Common myeloid progenitor, CD34-positive (primary cell): ENCODE measurements around the gene PIK3R2.

Source experiments
- CTCF ChIA-PET: fragments of 350-600 bp; sonication (Branson Sonifier 250); formaldehyde crosslinking; loops from one replicate; lab custom pipeline; 2021; ENCODE audit warnings: antibody characterized with exemption; lab: Charles Lee
- POLR2A ChIA-PET: fragments of 350-600 bp; sonication (Branson Sonifier 250); formaldehyde crosslinking; loops from one replicate; lab custom pipeline; 2021; ENCODE audit warnings: antibody characterized with exemption; lab: Charles Lee
- DNase-seq, 3 donors: peaks; one replicate each; pipeline versions ENCODE4 v3.0.0 to v3.0.0-alpha.2; 2013
- H3K27ac ChIP-seq, 2 experiments: 1 replicate in 1 of 2; 2 replicates in 1 of 2; pipeline ENCODE4 v1.7.0; 2013; ENCODE audit warnings: inconsistent platforms in 2 of 2, low read length in 2 of 2, mild to moderate bottlenecking in 2 of 2, low read depth in 1 of 2, moderate library complexity in 1 of 2; ENCODE audit not compliant: severe bottlenecking in 2 of 2, insufficient read depth in 1 of 2, poor library complexity in 1 of 2
- H3K27me3 ChIP-seq, 5 experiments: replicated peaks in 2 of 5; 1 replicate in 3 of 5; 2 replicates in 2 of 5; pipeline versions ENCODE4 v1.6.1 to v1.7.0; 2013; ENCODE audit warnings: low read length in 4 of 5, mild to moderate bottlenecking in 2 of 5, moderate library complexity in 2 of 5, inconsistent platforms in 1 of 5; ENCODE audit not compliant: insufficient read depth in 5 of 5, control insufficient read depth in 4 of 5
- H3K36me3 ChIP-seq, 4 experiments: 1 replicate in 2 of 4; 2 replicates in 2 of 4; pipeline versions ENCODE4 v1.6.1 to v1.7.0; 2013; ENCODE audit warnings: low read length in 3 of 4, control low read depth in 1 of 4, mild to moderate bottlenecking in 1 of 4; ENCODE audit not compliant: control insufficient read depth in 4 of 4, insufficient read depth in 4 of 4
- H3K4me1 ChIP-seq, 4 experiments: 1 replicate in 3 of 4; 2 replicates in 1 of 4; pipeline versions ENCODE4 v1.6.1 to v1.7.1; 2013; ENCODE audit warnings: low read length in 3 of 4, mild to moderate bottlenecking in 3 of 4, control low read depth in 1 of 4, inconsistent platforms in 1 of 4, moderate library complexity in 1 of 4; ENCODE audit not compliant: control insufficient read depth in 4 of 4, insufficient read depth in 4 of 4; ENCODE audit errors: control extremely low read depth in 1 of 4
- H3K4me3 ChIP-seq, 7 experiments: 1 replicate in 4 of 7; 2 replicates in 3 of 7; pipeline versions ENCODE4 v1.5.1 to v1.7.0; 2013; ENCODE audit warnings: mild to moderate bottlenecking in 7 of 7, low read length in 6 of 7, moderate library complexity in 6 of 7, inconsistent platforms in 2 of 7, low read depth in 2 of 7, control low read depth in 1 of 7; ENCODE audit not compliant: insufficient read depth in 4 of 7, control insufficient read depth in 1 of 7; ENCODE audit errors: extremely low read depth in 1 of 7
- H3K9me3 ChIP-seq, 5 experiments: 1 replicate in 4 of 5; 2 replicates in 1 of 5; pipeline versions ENCODE4 v1.6.1 to v1.7.1; 2013; ENCODE audit warnings: low read length in 4 of 5, mild to moderate bottlenecking in 2 of 5, inconsistent platforms in 1 of 5, low read depth in 1 of 5, moderate library complexity in 1 of 5; ENCODE audit not compliant: control insufficient read depth in 4 of 5, insufficient read depth in 2 of 5; ENCODE audit errors: control extremely low read depth in 1 of 5
- WGBS: methylation state at CpG from one replicate; pipeline ENCODE4 v1.1.5; 2013; ENCODE audit not compliant: insufficient coverage; 5-methylcytosine and 5-hydroxymethylcytosine counted together

PIK3R2 gene

DNA sequence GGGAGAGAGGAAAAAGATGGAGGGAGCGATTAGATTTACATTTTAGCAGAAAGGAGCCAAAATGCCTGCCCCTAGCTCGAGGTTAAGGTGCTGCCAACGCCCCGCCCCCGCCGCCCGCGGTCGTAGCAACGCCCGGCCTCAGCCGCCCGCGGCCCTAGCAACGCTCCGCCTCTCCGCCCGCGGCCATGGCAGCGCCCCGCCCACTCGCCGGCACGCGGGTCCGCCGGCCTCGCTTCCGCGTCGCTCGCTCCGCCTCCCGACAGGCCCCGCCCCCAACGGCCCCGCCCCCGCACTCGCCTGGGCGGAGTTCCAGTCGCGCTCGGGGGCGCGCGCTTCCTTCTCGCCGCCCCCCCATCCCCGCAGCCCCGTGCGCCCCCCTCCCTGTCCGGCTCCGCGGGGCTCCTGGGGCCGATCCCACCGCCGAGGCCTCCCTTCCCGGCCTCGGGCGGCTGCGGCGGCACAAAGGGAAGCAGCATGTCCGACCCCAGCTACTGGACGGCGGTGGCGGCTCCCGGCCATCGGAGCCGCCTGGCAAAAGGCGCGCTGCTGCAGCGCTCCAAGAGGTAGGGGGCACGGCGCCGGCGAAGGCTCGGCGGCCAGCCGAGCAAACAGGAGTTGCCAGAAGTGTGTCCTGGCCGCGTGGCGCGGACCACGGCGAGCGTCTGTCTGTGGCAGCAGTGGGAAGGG lies 35.1 kb upstream of the PIK3R2 start:
- DNase-seq = peak; percentile 86 to 93 (median 92)
- POLR2A ChIA-PET = no interaction called here
- no peaks in the 10 kb centered on the region for H3K9me3 ChIP-seq
- WGBS = under 1% methylated on average over 46 of the region's 86 CpGs
- peaks cover 3 to 45% (median 24%) of the 10 kb centered on the region in 4 experiments for H3K4me1 ChIP-seq
- H3K27me3 ChIP-seq = no peaks in the 10 kb centered on the region
- H3K27ac ChIP-seq = peak overlapping the region; percentile 25 to 64
- H3K36me3 ChIP-seq = peaks cover 0 to 24% (median 4%) of the 10 kb centered on the region in 4 experiments
- CTCF ChIA-PET = interaction anchor here (0.9 to 1.9 kb wide), 5 partner anchors 11 to 49 kb away, joined by 3 to 5 read pairs (median 4); partner anchors contain the start of gene PIK3R2
- H3K4me3 ChIP-seq = peak overlapping the region; percentile 20 to 82 (median 73)

DNA sequence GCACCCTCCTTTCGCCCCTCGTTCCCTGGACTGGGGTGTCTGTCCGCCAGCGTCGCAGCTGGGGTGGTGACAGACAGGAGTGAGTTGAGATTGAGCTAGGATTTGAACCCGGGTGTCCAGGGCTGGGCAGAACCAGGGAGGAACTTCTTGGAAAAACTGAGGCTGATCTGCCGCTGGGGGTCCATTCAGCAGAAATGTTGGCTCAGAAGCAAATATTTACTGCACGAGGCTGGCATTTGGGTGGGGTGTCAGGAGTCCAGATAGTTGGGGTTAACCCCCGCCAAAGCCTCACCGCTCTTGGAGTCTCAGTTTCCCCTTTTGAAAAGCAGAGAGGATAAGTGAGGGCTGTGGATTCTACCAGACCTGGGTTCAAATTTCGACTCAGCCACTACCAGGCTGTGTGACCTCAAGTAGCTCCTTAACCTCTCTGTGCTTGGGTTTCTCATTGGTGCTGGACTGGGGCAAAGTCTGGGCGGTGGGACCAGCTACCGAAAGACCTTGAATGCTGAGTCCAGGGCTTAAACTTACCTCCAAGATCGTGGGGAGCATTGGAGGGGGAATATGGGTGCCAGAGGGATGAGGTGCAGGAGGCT lies 34.4 kb upstream of the PIK3R2 start:
- peaks cover 3 to 44% (median 24%) of the 10 kb centered on the region in 4 experiments for H3K4me1 ChIP-seq
- WGBS = 44% methylated on average over 14 of the region's 14 CpGs
- CTCF ChIA-PET = interaction anchor here (0.9 to 1.9 kb wide), 5 partner anchors 10 to 49 kb away, joined by 3 to 5 read pairs (median 4); partner anchors contain the start of gene PIK3R2
- no peaks in the 10 kb centered on the region for H3K27me3 ChIP-seq
- POLR2A ChIA-PET = no interaction called here
- no peaks in the 10 kb centered on the region for H3K9me3 ChIP-seq
- peaks cover 0 to 31% (median 7%) of the 10 kb centered on the region in 4 experiments for H3K36me3 ChIP-seq
- no peak overlapping the region for H3K27ac ChIP-seq
- H3K4me3 ChIP-seq = peak overlapping the region; percentile 20 to 82 (median 73)
- no peak for DNase-seq

DNA sequence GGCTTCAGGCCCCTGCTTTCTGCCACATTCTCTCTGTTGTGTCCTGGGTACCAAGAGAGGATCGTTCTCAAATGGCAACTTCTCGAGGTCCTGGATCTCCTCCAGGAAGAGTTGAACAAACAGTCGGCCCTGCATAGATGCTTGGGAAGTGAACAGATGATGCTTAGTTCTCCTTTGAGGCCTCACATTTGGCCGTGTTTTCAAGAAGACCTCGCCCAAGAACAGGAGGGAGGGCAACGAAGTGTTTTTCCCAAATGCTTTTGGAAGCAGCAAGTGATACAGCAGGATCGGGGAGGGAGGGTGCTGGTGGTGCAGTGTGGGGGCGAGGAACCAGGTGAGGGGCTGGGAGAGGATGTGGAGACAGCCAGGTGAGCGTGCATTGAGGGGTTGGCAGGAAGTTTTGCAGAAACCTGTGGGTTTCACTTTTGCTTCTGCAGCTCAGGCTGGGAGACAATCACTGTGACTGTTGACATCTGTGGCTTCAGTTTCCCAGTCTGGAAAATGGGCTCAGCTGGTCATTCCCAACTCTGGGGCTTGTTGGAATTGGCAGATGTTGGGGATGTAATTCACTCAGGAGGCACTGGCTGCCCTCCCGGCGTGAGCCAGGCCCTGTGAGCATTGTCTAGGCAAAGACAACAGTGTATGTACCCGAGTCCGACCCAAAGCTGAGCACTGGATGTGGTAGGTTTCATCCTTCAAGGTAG lies 33.8 kb upstream of the PIK3R2 start:
- no peaks in the 10 kb centered on the region for H3K9me3 ChIP-seq
- POLR2A ChIA-PET = no interaction called here
- no peaks in the 10 kb centered on the region for H3K27me3 ChIP-seq
- H3K4me1 ChIP-seq = peaks cover 3 to 44% (median 24%) of the 10 kb centered on the region in 4 experiments
- peak in 2 of 3 donors; percentile 47 to 57 for DNase-seq
- peaks cover 0 to 37% (median 11%) of the 10 kb centered on the region in 4 experiments for H3K36me3 ChIP-seq
- no peak overlapping the region for H3K27ac ChIP-seq
- WGBS = 31% methylated on average over 10 of the region's 13 CpGs
- peak overlapping the region in 3 of 7 experiments; percentile 51 to 82 (median 78) for H3K4me3 ChIP-seq
- CTCF ChIA-PET = interaction anchor here (0.9 to 1.9 kb wide), 2 partner anchors 27 to 48 kb away, joined by 3 to 5 read pairs; no protein-coding TSS in a partner anchor

DNA sequence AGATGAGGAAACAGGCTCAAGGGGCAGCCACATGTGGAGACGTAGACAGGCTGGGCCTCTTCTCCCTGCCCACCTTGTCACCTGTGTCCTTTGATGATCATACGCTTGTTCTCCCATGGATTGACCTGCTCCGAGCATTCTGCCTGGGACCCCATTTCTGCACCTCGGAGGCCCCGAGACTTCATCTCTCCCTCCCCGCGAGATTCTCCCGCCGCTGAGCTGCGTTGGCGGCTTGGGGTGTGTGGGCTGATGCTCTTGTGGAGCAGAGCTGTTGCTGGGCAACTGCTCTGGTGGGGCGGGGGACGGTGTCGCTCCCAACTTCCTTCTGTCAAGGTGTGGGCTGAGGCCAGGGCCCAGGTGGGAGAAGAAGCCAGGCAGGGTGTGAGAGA lies 33.3 kb upstream of the PIK3R2 start:
- H3K4me3 ChIP-seq = no peak overlapping the region
- CTCF ChIA-PET = interaction anchor here (0.8 kb wide), 1 partner anchor 32 kb away, joined by 3 read pairs; no protein-coding TSS in a partner anchor
- no peak overlapping the region for H3K27ac ChIP-seq
- no peaks in the 10 kb centered on the region for H3K27me3 ChIP-seq
- POLR2A ChIA-PET = no interaction called here
- WGBS = 89% methylated on average over 10 of the region's 14 CpGs
- peaks cover 0 to 41% (median 13%) of the 10 kb centered on the region in 4 experiments for H3K36me3 ChIP-seq
- no peak for DNase-seq
- peaks cover 3 to 44% (median 24%) of the 10 kb centered on the region in 4 experiments for H3K4me1 ChIP-seq
- H3K9me3 ChIP-seq = no peaks in the 10 kb centered on the region

DNA sequence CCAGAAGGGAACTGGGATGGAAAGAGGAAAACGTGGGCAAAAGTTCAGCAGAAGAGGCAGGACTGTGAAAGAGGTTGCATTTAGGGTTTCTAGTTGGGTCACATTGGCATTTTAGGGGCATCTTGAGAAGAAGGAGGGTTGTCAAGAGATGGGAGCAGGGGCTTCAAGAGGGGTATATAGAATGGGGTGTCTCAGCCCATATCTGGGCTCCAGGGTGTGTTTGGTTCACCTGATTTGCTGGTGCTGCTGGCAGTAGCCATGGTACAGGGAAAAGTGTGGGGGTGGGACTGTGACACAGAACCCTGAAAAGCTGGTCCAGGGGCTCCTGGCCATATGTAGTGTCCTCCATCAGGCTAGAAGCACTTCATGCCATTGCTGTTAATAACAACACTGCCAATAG lies 32.8 kb upstream of the PIK3R2 start:
- Histone ChIP-seq H3K4me3 (no peak overlapping the region), H3K27ac (no peak overlapping the region), H3K4me1 (peaks cover 3 to 44% (median 24%) of the 10 kb centered on the region in 4 experiments), H3K27me3 (no peaks in the 10 kb centered on the region), H3K36me3 (peaks cover 0 to 40% (median 14%) of the 10 kb centered on the region in 4 experiments), H3K9me3 (no peaks in the 10 kb centered on the region)
- no peak for DNase-seq
- ChIA-PET POLR2A (no interaction called here), CTCF (interaction anchor here (0.8 to 1.0 kb wide), 2 partner anchors 16 to 31 kb away, joined by 3 read pairs; no protein-coding TSS in a partner anchor)
- 67% methylated on average over 1 of the region's 1 CpG for WGBS

DNA sequence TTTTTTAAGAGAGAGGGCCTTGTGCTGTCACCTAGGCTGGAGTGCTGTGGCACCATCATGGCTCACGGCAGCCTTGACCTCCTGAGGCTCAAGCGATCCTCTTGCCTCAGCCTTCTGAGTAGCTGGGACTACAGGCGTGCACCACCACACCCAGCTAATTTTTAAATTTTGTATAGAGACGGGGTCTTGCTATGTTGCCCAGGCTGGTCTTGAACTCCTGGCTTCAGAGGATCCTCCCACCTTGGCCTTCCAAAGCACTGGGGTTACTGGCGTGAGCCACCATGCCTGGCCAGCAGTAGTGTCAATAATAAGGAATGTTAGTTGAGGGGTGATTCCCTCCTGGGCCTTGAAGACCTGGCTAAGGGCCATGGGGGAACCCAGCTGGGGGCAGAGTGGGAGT lies 31.8 kb upstream of the PIK3R2 start:
- Histone ChIP-seq H3K27me3 (no peaks in the 10 kb centered on the region), H3K36me3 (peaks cover 0 to 38% (median 15%) of the 10 kb centered on the region in 4 experiments), H3K9me3 (no peaks in the 10 kb centered on the region), H3K4me1 (peaks cover 3 to 37% (median 24%) of the 10 kb centered on the region in 4 experiments), H3K4me3 (no peak overlapping the region), H3K27ac (no peak overlapping the region)
- ChIA-PET POLR2A (interaction anchor here (0.5 kb wide), 1 partner anchor 37 kb away, joined by 3 read pairs; no protein-coding TSS in a partner anchor), CTCF (interaction anchor here (0.8 kb wide), 1 partner anchor 9 kb away, joined by 3 read pairs; no protein-coding TSS in a partner anchor)
- no peak for DNase-seq
- 100% methylated on average over 3 of the region's 5 CpGs for WGBS
